Ectodermal cell (in vitro differentiated cells): ENCODE measurements around the gene SCARF2.
A peak's percentile ranks its signal among the peaks of the same experiment; 100 is the strongest.

Experiments
- H3K27ac ChIP-seq: 2 replicates; pipeline ENCODE4 v1.7.0; 2013; ENCODE audit warnings: mild to moderate bottlenecking, low read depth, low read length; ENCODE audit not compliant: insufficient read depth, poor library complexity, severe bottlenecking
- H3K27me3 ChIP-seq: 2 replicates; pipeline ENCODE4 v1.7.0; 2013; ENCODE audit warnings: mild to moderate bottlenecking, low read length; ENCODE audit not compliant: insufficient read depth, control insufficient read depth, poor library complexity, severe bottlenecking
- H3K36me3 ChIP-seq: one replicate; pipeline ENCODE4 v1.7.0; 2013; ENCODE audit warnings: low read length; ENCODE audit not compliant: control insufficient read depth, insufficient read depth
- H3K4me1 ChIP-seq: one replicate; pipeline ENCODE4 v1.7.0; 2013; ENCODE audit warnings: low read length; ENCODE audit not compliant: control insufficient read depth, insufficient read depth
- H3K4me3 ChIP-seq: 2 replicates; pipeline ENCODE4 v1.7.0; 2013; ENCODE audit warnings: low read depth, low read length, control low read depth; ENCODE audit not compliant: insufficient read depth
- H3K9me3 ChIP-seq: 2 replicates; pipeline ENCODE4 v1.7.0; 2013; ENCODE audit warnings: mild to moderate bottlenecking, low read length, moderate library complexity; ENCODE audit not compliant: control insufficient read depth
- WGBS, 2 experiments: methylation state at CpG; one replicate each; pipeline ENCODE4 v1.1.7; 2013; ENCODE audit warnings: missing lambda C conversion rate in 2 of 2; 5-methylcytosine and 5-hydroxymethylcytosine counted together

The SCARF2 gene

DNA sequence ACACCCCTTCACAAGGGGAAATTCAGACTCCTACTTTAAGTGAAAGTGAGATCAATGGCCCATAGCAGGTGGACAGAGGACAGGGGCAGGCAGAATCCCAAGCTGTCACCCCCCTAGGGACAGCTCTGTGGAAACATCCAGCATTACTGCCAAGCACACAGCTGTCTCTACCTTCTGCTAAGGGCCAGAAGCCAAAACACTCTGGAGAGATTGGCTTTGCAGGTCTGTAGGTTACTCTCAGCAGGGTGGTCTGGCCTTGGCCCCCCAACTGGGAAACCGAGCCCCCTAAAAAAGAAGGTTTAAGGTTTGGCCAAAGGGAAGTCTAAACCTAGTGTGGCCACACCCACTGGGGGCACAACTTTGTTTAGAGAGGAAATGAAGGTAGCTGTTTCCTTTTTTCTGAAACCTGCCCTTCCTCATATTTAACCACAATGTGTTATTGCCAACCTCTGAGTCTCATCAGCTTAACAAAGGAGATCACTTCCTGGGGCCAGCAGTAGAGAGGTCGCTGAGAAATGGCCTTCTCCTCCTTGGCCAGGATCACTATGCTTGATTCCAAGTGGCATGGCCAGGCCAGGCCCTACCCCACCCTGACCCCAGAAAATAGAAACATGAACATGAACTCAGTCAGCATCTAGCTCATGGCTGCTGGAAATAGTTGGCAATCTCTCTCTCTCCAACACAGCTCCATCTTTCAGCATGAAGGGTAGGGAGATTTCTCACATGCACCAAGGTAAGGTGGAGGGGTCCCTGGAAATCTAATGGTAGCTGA lies 25.9 kb upstream of the SCARF2 start:
- Histone ChIP-seq H3K4me3 (no peak overlapping the region), H3K36me3 (peaks cover 7% of the 10 kb centered on the region), H3K27me3 (no peaks in the 10 kb centered on the region)

DNA sequence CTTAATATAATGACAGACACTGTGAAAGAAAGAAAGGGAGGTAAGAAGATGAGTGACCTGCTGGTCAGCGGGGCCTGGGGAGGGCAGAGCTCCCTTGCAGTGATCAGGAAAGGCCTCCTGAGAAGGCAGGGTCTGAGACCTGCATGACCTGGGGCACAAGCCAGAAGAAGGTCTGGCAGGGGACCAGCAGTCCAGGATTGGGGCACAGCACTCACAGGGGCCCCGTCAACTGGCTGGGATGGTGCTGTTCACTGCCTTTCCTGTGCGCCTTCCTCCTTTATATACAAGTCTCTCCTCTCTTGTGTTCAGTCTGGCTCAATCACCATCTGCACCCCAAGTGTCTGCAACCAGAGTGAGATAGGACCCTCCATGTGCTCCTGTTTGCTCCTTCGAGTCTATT lies 22.2 kb upstream of the SCARF2 start:
- Histone ChIP-seq H3K36me3 (peaks cover 4% of the 10 kb centered on the region), H3K27me3 (no peaks in the 10 kb centered on the region), H3K9me3 (no peaks in the 10 kb centered on the region), H3K27ac (no peak overlapping the region), H3K4me1 (peaks cover 11% of the 10 kb centered on the region), H3K4me3 (no peak overlapping the region)
- WGBS, 2 experiments = 92 to 93% methylated on average over 4 of the region's 4 CpGs

More for the DNA sequence above, 25.9 kb upstream of the SCARF2 start:
- Histone ChIP-seq H3K27ac (no peak overlapping the region), H3K4me1 (peaks cover 8% of the 10 kb centered on the region), H3K9me3 (no peaks in the 10 kb centered on the region)
- WGBS, 2 experiments = 75 to 76% methylated on average over 2 of the region's 2 CpGs

GRCh38 chr22:20459152-20459542 lies 21.5 kb upstream of the SCARF2 start:
- Histone ChIP-seq H3K9me3 (no peaks in the 10 kb centered on the region), H3K27me3 (no peaks in the 10 kb centered on the region), H3K4me3 (no peak overlapping the region), H3K36me3 (no peaks in the 10 kb centered on the region), H3K4me1 (peaks cover 11% of the 10 kb centered on the region), H3K27ac (no peak overlapping the region)
- 82 to 93% methylated on average over 3 of the region's 3 CpGs for WGBS, 2 experiments

- WGBS, 2 experiments = 91 to 97% methylated on average over 8 of the region's 8 CpGs
- H3K36me3 ChIP-seq = no peaks in the 10 kb centered on the region
- peaks cover 11% of the 10 kb centered on the region for H3K4me1 ChIP-seq
- H3K27ac ChIP-seq = no peak overlapping the region
- no peaks in the 10 kb centered on the region for H3K9me3 ChIP-seq
- H3K4me3 ChIP-seq = no peak overlapping the region
- H3K27me3 ChIP-seq = no peaks in the 10 kb centered on the region
Observed at GRCh38 chr22:20458530-20459151, 21.0 kb upstream of the SCARF2 start.

- no peak overlapping the region for H3K27ac ChIP-seq
- WGBS, 2 experiments = 95% methylated on average over 15 of the region's 15 CpGs
- H3K27me3 ChIP-seq = no peaks in the 10 kb centered on the region
- no peaks in the 10 kb centered on the region for H3K36me3 ChIP-seq
- H3K9me3 ChIP-seq = no peaks in the 10 kb centered on the region
- peaks cover 11% of the 10 kb centered on the region for H3K4me1 ChIP-seq
- H3K4me3 ChIP-seq = no peak overlapping the region
Observed at GRCh38 chr22:20457506-20458240, 20.0 kb upstream of the SCARF2 start.

GRCh38 chr22:20456722-20457076 lies 19.1 kb upstream of the SCARF2 start:
- WGBS, 2 experiments = 95 to 97% methylated on average over 3 of the region's 3 CpGs
- peak overlapping the region; percentile 33 for H3K27ac ChIP-seq
- H3K9me3 ChIP-seq = no peaks in the 10 kb centered on the region
- H3K27me3 ChIP-seq = no peaks in the 10 kb centered on the region
- no peak overlapping the region for H3K4me3 ChIP-seq
- peaks cover 11% of the 10 kb centered on the region for H3K4me1 ChIP-seq
- H3K36me3 ChIP-seq = no peaks in the 10 kb centered on the region

- Histone ChIP-seq H3K4me1 (peaks cover 11% of the 10 kb centered on the region), H3K27ac (peak overlapping the region; percentile 33), H3K27me3 (no peaks in the 10 kb centered on the region), H3K9me3 (no peaks in the 10 kb centered on the region), H3K36me3 (no peaks in the 10 kb centered on the region), H3K4me3 (no peak overlapping the region)
- WGBS, 2 experiments = 15 to 16% methylated on average over 6 of the region's 6 CpGs
Observed at GRCh38 chr22:20456064-20456721, 18.6 kb upstream of the SCARF2 start.

DNA sequence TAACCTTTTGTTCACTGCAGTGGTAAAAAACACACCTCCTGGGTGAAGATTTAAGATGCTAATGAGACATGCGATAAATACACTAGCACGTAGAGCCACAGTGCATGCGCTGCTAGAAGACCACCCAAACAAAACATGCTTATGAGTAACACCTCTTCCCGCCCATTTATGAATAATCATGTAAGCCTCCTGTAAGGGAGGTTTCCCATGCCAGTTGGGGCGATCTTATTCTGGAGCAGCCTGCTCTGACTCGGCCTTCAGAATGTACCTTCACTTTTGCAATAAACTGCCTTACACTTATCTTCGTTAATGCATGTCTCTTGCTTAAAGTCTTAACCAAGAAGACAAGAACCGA lies 18.1 kb upstream of the SCARF2 start:
- WGBS, 2 experiments = 92 to 94% methylated on average over 8 of the region's 8 CpGs
- H3K36me3 ChIP-seq = no peaks in the 10 kb centered on the region
- H3K9me3 ChIP-seq = no peaks in the 10 kb centered on the region

GRCh38 chr22:20453222-20453621 lies 15.6 kb upstream of the SCARF2 start:
- H3K36me3 ChIP-seq = no peaks in the 10 kb centered on the region
- no peaks in the 10 kb centered on the region for H3K27me3 ChIP-seq
- H3K4me1 ChIP-seq = peaks cover 3% of the 10 kb centered on the region
- 88 to 98% methylated on average over 2 to 3 of the region's 3 CpGs for WGBS, 2 experiments
- H3K4me3 ChIP-seq = no peak overlapping the region
- H3K9me3 ChIP-seq = no peaks in the 10 kb centered on the region
- H3K27ac ChIP-seq = no peak overlapping the region

More for the DNA sequence above, 18.1 kb upstream of the SCARF2 start:
- Histone ChIP-seq H3K4me3 (no peak overlapping the region), H3K27me3 (no peaks in the 10 kb centered on the region), H3K4me1 (peaks cover 11% of the 10 kb centered on the region), H3K27ac (no peak overlapping the region)

GRCh38 chr22:20451920-20452319 lies 14.3 kb upstream of the SCARF2 start:
- Histone ChIP-seq H3K27ac (no peak overlapping the region), H3K27me3 (no peaks in the 10 kb centered on the region), H3K4me3 (no peak overlapping the region), H3K36me3 (no peaks in the 10 kb centered on the region), H3K9me3 (no peaks in the 10 kb centered on the region), H3K4me1 (peaks cover 3% of the 10 kb centered on the region)
- WGBS, 2 experiments = 86 to 93% methylated on average over 2 of the region's 2 CpGs
